Neutrophil (primary cell): ENCODE measurements around the gene TRDMT1.

Experiments used
- H3K27ac ChIP-seq: fragments of 200-600 bp; sonication (generic); 2 replicates; pipeline ENCODE4 v1.5.1; 2016; ENCODE audit warnings: mild to moderate bottlenecking, moderate library complexity
- H3K27me3 ChIP-seq: fragments of 200-600 bp; sonication (generic); 2 replicates; pipeline ENCODE4 v1.6.0; 2016; ENCODE audit warnings: mild to moderate bottlenecking
- H3K36me3 ChIP-seq: fragments of 200-600 bp; sonication (generic); 2 replicates; pipeline ENCODE4 v1.5.1; 2017
- H3K4me1 ChIP-seq, 2 experiments: fragments of 200-600 bp in 1 of 2; sonication (generic) in 1 of 2; 1 replicate in 1 of 2; 2 replicates in 1 of 2; pipeline versions ENCODE4 v1.5.1 to v1.6.1; 2013 to 2016; ENCODE audit warnings: low read depth in 1 of 2, low read length in 1 of 2, mild to moderate bottlenecking in 1 of 2, moderate library complexity in 1 of 2; ENCODE audit not compliant: control insufficient read depth in 1 of 2, insufficient read depth in 1 of 2
- H3K4me3 ChIP-seq, 2 experiments: fragments of 200-600 bp in 1 of 2; sonication (generic) in 1 of 2; 1 replicate in 1 of 2; 2 replicates in 1 of 2; pipeline ENCODE4 v1.5.1; 2013 to 2016; ENCODE audit warnings: low read depth in 1 of 2, low read length in 1 of 2, mild to moderate bottlenecking in 1 of 2, moderate library complexity in 1 of 2
- H3K9me3 ChIP-seq: fragments of 200-600 bp; sonication (generic); 2 replicates; pipeline ENCODE4 v1.5.1; 2016
- CTCF ChIP-seq: fragments of 200-600 bp; sonication (generic); IDR thresholded peaks from 2 replicates; pipeline ENCODE4 v1.5.1; 2016; ENCODE audit warnings: antibody characterized with exemption

TRDMT1 gene

GRCh38 chr10:17208476-17208875 is 7.0 kb upstream of the TRDMT1 start:
- Histone ChIP-seq H3K9me3 (no peaks in the 10 kb centered on the region), H3K4me3 (no peak overlapping the region), H3K27ac (peak overlapping the region; percentile 26), H3K27me3 (no peaks in the 10 kb centered on the region), H3K4me1 (peaks cover 28 to 29% of the 10 kb centered on the region in 2 experiments), H3K36me3 (no peaks in the 10 kb centered on the region)
- no peak for TF ChIP-seq CTCF

GRCh38 chr10:17206210-17206709 is 4.8 kb upstream of the TRDMT1 start:
- Histone ChIP-seq H3K4me1 (peaks cover 10 to 16% of the 10 kb centered on the region in 2 experiments), H3K4me3 (no peak overlapping the region), H3K27ac (peak overlapping the region; percentile 11), H3K27me3 (no peaks in the 10 kb centered on the region), H3K36me3 (no peaks in the 10 kb centered on the region), H3K9me3 (no peaks in the 10 kb centered on the region)
- no peak for TF ChIP-seq CTCF

- no peak overlapping the region for H3K4me3 ChIP-seq
- H3K36me3 ChIP-seq = no peaks in the 10 kb centered on the region
- H3K27me3 ChIP-seq = no peaks in the 10 kb centered on the region
- no peak for TF ChIP-seq CTCF
- no peak overlapping the region for H3K27ac ChIP-seq
- H3K9me3 ChIP-seq = no peaks in the 10 kb centered on the region
- peaks cover 20 to 22% of the 10 kb centered on the region in 2 experiments for H3K4me1 ChIP-seq
Observed at GRCh38 chr10:17203416-17203815, 1.9 kb upstream of the TRDMT1 start.

GRCh38 chr10:17202999-17203398 is 1.5 kb upstream of the TRDMT1 start:
- peaks cover 20% of the 10 kb centered on the region in 2 experiments for H3K4me1 ChIP-seq
- no peak for TF ChIP-seq CTCF
- H3K27me3 ChIP-seq = no peaks in the 10 kb centered on the region
- no peaks in the 10 kb centered on the region for H3K9me3 ChIP-seq
- no peak overlapping the region for H3K4me3 ChIP-seq
- H3K36me3 ChIP-seq = no peaks in the 10 kb centered on the region
- H3K27ac ChIP-seq = no peak overlapping the region

GRCh38 chr10:17202506-17202905 is 1.0 kb upstream of the TRDMT1 start:
- H3K4me1 ChIP-seq = peaks cover 20% of the 10 kb centered on the region in 2 experiments
- H3K27ac ChIP-seq = no peak overlapping the region
- no peak for TF ChIP-seq CTCF
- no peaks in the 10 kb centered on the region for H3K36me3 ChIP-seq
- H3K4me3 ChIP-seq = no peak overlapping the region
- H3K9me3 ChIP-seq = no peaks in the 10 kb centered on the region
- H3K27me3 ChIP-seq = no peaks in the 10 kb centered on the region

- no peaks in the 10 kb centered on the region for H3K9me3 ChIP-seq
- H3K36me3 ChIP-seq = no peaks in the 10 kb centered on the region
- peaks cover 20% of the 10 kb centered on the region in 2 experiments for H3K4me1 ChIP-seq
- no peak for TF ChIP-seq CTCF
- H3K27ac ChIP-seq = peak overlapping the region; percentile 85
- no peaks in the 10 kb centered on the region for H3K27me3 ChIP-seq
- H3K4me3 ChIP-seq = peak overlapping the region; percentile 83 to 85
Observed at GRCh38 chr10:17201794-17202116, 283 bp upstream of the TRDMT1 start.
